22Rv1 (cell line): ENCODE measurements around the gene HBE1.

Experiments used
- H3K27ac ChIP-seq: fragments of 450-650 bp; 2 replicates; pipeline ENCODE4 v1.5.1; 2017
- CTCF ChIP-seq: fragments of 450-650 bp; IDR thresholded peaks from 2 replicates; pipeline ENCODE4 v1.5.1; 2017; ENCODE audit warnings: mild to moderate bottlenecking
- ZFX ChIP-seq: fragments of 450-650 bp; IDR thresholded peaks from 2 replicates; pipeline ENCODE4 v1.6.1; 2017; ENCODE audit warnings: antibody characterized with exemption, borderline replicate concordance

The HBE1 gene

GRCh38 chr11:5242933-5243815, 26.6 kb downstream of the HBE1 start:
- TF ChIP-seq ZFX (no peak), CTCF (no peak)
- H3K27ac ChIP-seq, result no peak overlapping the region

GRCh38 chr11:5242208-5242607, 27.5 kb downstream of the HBE1 start:
- H3K27ac ChIP-seq, result no peak overlapping the region
- TF ChIP-seq CTCF, result no peak
- no peak for TF ChIP-seq ZFX

GRCh38 chr11:5241458-5241857, 28.3 kb downstream of the HBE1 start:
- no peak for TF ChIP-seq ZFX
- TF ChIP-seq CTCF, result no peak
- H3K27ac ChIP-seq, result no peak overlapping the region

- no peak overlapping the region for H3K27ac ChIP-seq
- TF ChIP-seq CTCF, result no peak
- TF ChIP-seq ZFX, result no peak
Measured at GRCh38 chr11:5240458-5240857, 29.3 kb downstream of the HBE1 start.

GRCh38 chr11:5240056-5240455, 29.7 kb downstream of the HBE1 start:
- TF ChIP-seq ZFX, result no peak
- TF ChIP-seq CTCF, result no peak
- H3K27ac ChIP-seq, result no peak overlapping the region

- no peak overlapping the region for H3K27ac ChIP-seq
- TF ChIP-seq CTCF (no peak), ZFX (no peak)
Measured at GRCh38 chr11:5239046-5239445, 30.7 kb downstream of the HBE1 start.

- TF ChIP-seq CTCF, result no peak
- TF ChIP-seq ZFX, result no peak
- H3K27ac ChIP-seq, result no peak overlapping the region
Measured at GRCh38 chr11:5238486-5238885, 31.3 kb downstream of the HBE1 start.
